IMR-90 (cell line): Measurements from ENCODE around the gene MRPL30. TPM values are rescaled to one million over a fixed set of nuclear protein-coding genes. Genes with fewer than 3 reads are reported as not detected.

Experiments
- ATAC-seq: fragments of 200-7000 bp; cut with Tn5 transposase; 2 replicates; pipeline ENCODE4 v1.9.1; 2020; ENCODE audit warnings: low read depth, mild to moderate bottlenecking, moderate library complexity
- BruUV-seq: library from RNA; stranded (reverse); fragments of 400-500 nt; replicated peaks from 2 replicates; lab custom pipeline; 2021; lab: Mats Ljungman, UMichigan
- CTCF ChIA-PET: fragments of 300-600 bp; formaldehyde crosslinking; extraction: SDS; loops from one replicate; lab custom pipeline; 2021; ENCODE audit warnings: antibody characterized with exemption; lab: Yijun Ruan, JAX
- POLR2A ChIA-PET: fragments of 300-600 bp; sonication (Branson Sonifier 250); formaldehyde crosslinking; loops from one replicate; lab custom pipeline; 2022; ENCODE audit warnings: antibody characterized with exemption; ENCODE audit not compliant: unreplicated experiment; lab: Charles Lee
- DNase-seq: peaks from one replicate; pipeline ENCODE4 v3.0.0; 2013
- H2AFZ ChIP-seq: replicated peaks from 2 replicates; pipeline ENCODE3; 2013; ENCODE audit warnings: low read length, mild to moderate bottlenecking; ENCODE audit not compliant: poor library complexity
- H2AK5ac ChIP-seq: 2 replicates; pipeline ENCODE4 v1.6.1; 2013; ENCODE audit warnings: low read depth, low read length, inconsistent platforms
- H2AK9ac ChIP-seq: replicated peaks from 2 replicates; pipeline ENCODE3; 2013; ENCODE audit warnings: mild to moderate bottlenecking, low read depth, low read length, moderate library complexity; ENCODE audit not compliant: poor library complexity
- H2BK120ac ChIP-seq: 2 replicates; pipeline ENCODE4 v1.6.1; 2013; ENCODE audit warnings: low read depth, low read length, inconsistent platforms
- H2BK15ac ChIP-seq: 3 replicates; pipeline ENCODE4 v1.6.1; 2013; ENCODE audit warnings: low read depth, low read length, inconsistent platforms
- H2BK20ac ChIP-seq: 2 replicates; pipeline ENCODE4 v1.6.1; 2013; ENCODE audit warnings: low read depth, mild to moderate bottlenecking, inconsistent platforms, low read length, moderate library complexity
- H2BK5ac ChIP-seq: 2 replicates; pipeline ENCODE4 v1.6.1; 2013; ENCODE audit warnings: mild to moderate bottlenecking, low read depth, low read length, inconsistent platforms; ENCODE audit not compliant: poor library complexity, severe bottlenecking
- H3K14ac ChIP-seq: replicated peaks from 2 replicates; pipeline ENCODE4 v1.6.1; 2013; ENCODE audit warnings: low read depth, low read length, inconsistent platforms
- H3K18ac ChIP-seq: 2 replicates; pipeline ENCODE4 v1.6.1; 2013; ENCODE audit warnings: low read depth, low read length, control low read depth
- H3K23ac ChIP-seq: 2 replicates; pipeline ENCODE4 v1.6.1; 2013; ENCODE audit warnings: low read depth, low read length, inconsistent platforms
- H3K27ac ChIP-seq: 2 replicates; pipeline ENCODE4 v1.5.1; 2013; ENCODE audit warnings: mild to moderate bottlenecking, control low read depth, low read length; ENCODE audit not compliant: insufficient read depth
- H3K27me3 ChIP-seq: 2 replicates; pipeline ENCODE4 v1.6.1; 2013; ENCODE audit warnings: low read length; ENCODE audit not compliant: control insufficient read depth, insufficient read depth
- H3K36me3 ChIP-seq: 2 replicates; pipeline ENCODE4 v1.6.1; 2013; ENCODE audit warnings: low read length, mixed read lengths; ENCODE audit not compliant: control insufficient read depth, insufficient read depth
- H3K4ac ChIP-seq: 2 replicates; pipeline ENCODE4 v1.6.1; 2013; ENCODE audit warnings: low read depth, low read length, inconsistent platforms
- H3K4me1 ChIP-seq: 2 replicates; pipeline ENCODE4 v1.6.1; 2013; ENCODE audit warnings: low read length, mixed read lengths; ENCODE audit not compliant: control insufficient read depth, insufficient read depth
- H3K4me2 ChIP-seq: 2 replicates; pipeline ENCODE4 v1.6.1; 2013; ENCODE audit warnings: low read depth, mild to moderate bottlenecking, control low read depth, low read length, moderate library complexity
- H3K4me3 ChIP-seq: 2 replicates; pipeline ENCODE4 v1.5.1; 2013; ENCODE audit warnings: low read depth, mild to moderate bottlenecking, control low read depth, low read length, moderate library complexity; ENCODE audit not compliant: insufficient read depth
- H3K56ac ChIP-seq: 2 replicates; pipeline ENCODE4 v1.6.1; 2013; ENCODE audit warnings: low read length, inconsistent platforms; ENCODE audit not compliant: insufficient read depth; ENCODE audit errors: extremely low read depth
- H3K79me1 ChIP-seq, 2 experiments: 2 replicates each; pipeline ENCODE4 v1.6.1; 2013; ENCODE audit warnings: low read length in 2 of 2, inconsistent platforms in 1 of 2, low read depth in 1 of 2
- H3K9ac ChIP-seq: 2 replicates; pipeline ENCODE4 v1.6.1; 2013; ENCODE audit warnings: low read depth, low read length, control low read depth
- H3K9me1 ChIP-seq: 2 replicates; pipeline ENCODE4 v1.6.1; 2013; ENCODE audit warnings: low read length, inconsistent platforms; ENCODE audit not compliant: insufficient read depth
- H3K9me3 ChIP-seq: 2 replicates; pipeline ENCODE4 v1.6.1; 2013; ENCODE audit warnings: low read length; ENCODE audit not compliant: control insufficient read depth, insufficient read depth
- H4K20me1 ChIP-seq: 2 replicates; pipeline ENCODE4 v1.6.1; 2013; ENCODE audit warnings: low read length, inconsistent platforms; ENCODE audit not compliant: insufficient read depth
- H4K5ac ChIP-seq: 2 replicates; pipeline ENCODE4 v1.6.1; 2013; ENCODE audit warnings: mild to moderate bottlenecking, low read depth, low read length, control low read depth
- H4K8ac ChIP-seq, 2 experiments: 2 replicates each; pipeline ENCODE4 v1.6.1; 2013; ENCODE audit warnings: low read depth in 2 of 2, low read length in 2 of 2, control low read depth in 1 of 2, inconsistent platforms in 1 of 2
- H4K91ac ChIP-seq: 2 replicates; pipeline ENCODE4 v1.6.1; 2013; ENCODE audit warnings: low read depth, low read length, inconsistent platforms; ENCODE audit not compliant: insufficient read depth
- MAZ ChIP-seq: IDR thresholded peaks from 2 replicates; pipeline ENCODE4 v1.6.1; 2012; ENCODE audit warnings: low read depth, mild to moderate bottlenecking, low read length, improper control_type of control experiment, moderate library complexity, borderline replicate concordance
- POLR2A ChIP-seq: IDR thresholded peaks from 2 replicates; pipeline ENCODE4 v1.6.1; 2012; ENCODE audit warnings: mild to moderate bottlenecking, low read depth, low read length
- RFX5 ChIP-seq: IDR thresholded peaks from 2 replicates; pipeline ENCODE4 v1.8.0; 2012; ENCODE audit warnings: low read depth, mild to moderate bottlenecking, low read length, moderate library complexity
- SMC3 ChIP-seq: fragments of 150-350 bp; IDR thresholded peaks from 2 replicates; pipeline ENCODE4 v1.6.1; 2016; ENCODE audit warnings: low read depth, mild to moderate bottlenecking, antibody characterized with exemption, low read length, moderate library complexity
- WGBS, 2 experiments: methylation state at CpG; one replicate each; pipeline versions ENCODE4 v1.1.5 to v1.1.7; 2013; ENCODE audit warnings: missing lambda C conversion rate in 2 of 2; ENCODE audit not compliant: insufficient read length in 1 of 2; ENCODE audit errors: extremely low coverage in 2 of 2; 5-methylcytosine and 5-hydroxymethylcytosine counted together
- dilution Hi-C: fragments of 300-500 bp; cut with HindIII; formaldehyde crosslinking; loops from one replicate; pipeline ENCODE4 v1.14.3; 2018; ENCODE audit warnings: low sequenced_read_pairs; ENCODE audit not compliant: unreplicated experiment
- in situ Hi-C: fragments of 300-500 bp; cut with MboI; formaldehyde crosslinking; loops from 3 replicates; pipeline ENCODE4 v1.14.3; 2019; ENCODE audit warnings: low sequenced_read_pairs, inconsistent platforms, mixed read lengths
- intact Hi-C: fragments of 100-400 bp; cut with micrococcal nuclease; formaldehyde crosslinking; loops from 2 replicates; pipeline ENCODE4 v1.10.0; 2022
- polyA plus RNA-seq, 3 experiments: library from polyadenylated mRNA; depleted of rRNA; stranded (reverse); fragments of >200 nt; gene quantifications; 2 replicates each; pipeline ENCODE4 v1.2.3, GENCODE V29; 2012; ENCODE audit warnings: low replicate concordance in 1 of 3
- total RNA-seq: library from RNA; depleted of rRNA; stranded (reverse); fragments of >200 nt; gene quantifications from 2 replicates; pipeline ENCODE4 v1.2.3, GENCODE V29; 2012

Gene MRPL30
- total and polyA plus RNA-seq, 2 of the 4 experiments (the other 2 are of a cell fraction), result 18.7 to 34.8 TPM

DNA sequence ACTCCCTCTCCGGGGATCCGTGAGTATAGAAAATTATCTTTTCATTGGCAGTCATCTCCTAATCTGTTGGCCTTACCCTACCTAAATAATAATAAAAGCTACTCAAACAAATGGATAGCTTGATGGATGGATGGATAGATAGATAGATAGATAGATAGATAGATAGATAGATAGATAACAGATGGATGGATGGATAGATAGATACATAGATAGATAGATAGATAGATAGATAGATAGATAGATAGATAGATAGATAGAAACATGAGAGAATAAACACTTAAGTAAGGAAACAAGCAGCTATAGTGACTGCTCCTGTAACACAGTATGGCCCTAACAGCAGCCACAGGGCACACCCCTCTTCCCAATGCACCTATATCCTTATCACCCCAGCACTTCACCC lies 35.1 kb downstream of the MRPL30 start:
- Histone ChIP-seq H2AFZ (no peak overlapping the region), H3K4ac (no peak overlapping the region), H4K20me1 (no peaks in the 10 kb centered on the region), H3K9me1 (peaks cover 4% of the 10 kb centered on the region; the same call in 1 of the 2 replicates), H3K14ac (no peak overlapping the region), H3K56ac (no peak overlapping the region), H3K18ac (no peak overlapping the region), H3K4me2 (no peak overlapping the region), H3K4me1 (no peaks in the 10 kb centered on the region), H3K9me3 (no peaks in the 10 kb centered on the region), H3K79me1 (no peaks in the 10 kb centered on the region), H2AK9ac (no peak overlapping the region), H3K27me3 (no peaks in the 10 kb centered on the region), H2BK120ac (no peak overlapping the region), H2BK20ac (no peak overlapping the region), H3K9ac (no peak overlapping the region), H3K23ac (no peak overlapping the region), H2BK5ac (no peak overlapping the region), H4K5ac (no peak overlapping the region), H2AK5ac (no peak overlapping the region), H3K36me3 (no peaks in the 10 kb centered on the region), H2BK15ac (no peak overlapping the region), H4K91ac (no peak overlapping the region), H3K27ac (no peak overlapping the region), H4K8ac (no peak overlapping the region), H3K4me3 (no peak overlapping the region)
- CTCF ChIA-PET, result interaction anchor here (0.7 kb wide), 1 partner anchor 508 kb away, joined by 3 read pairs; no protein-coding TSS in a partner anchor
- DNase-seq (no peak), ATAC-seq (no peak)
- BruUV-seq, result no TSS peak
- in situ Hi-C loops, result no loop called here
- TF ChIP-seq SMC3 (no peak), POLR2A (no peak), MAZ (no peak), RFX5 (no peak)
- no CpG with 5 or more reads among the region's 2 CpGs for WGBS, 2 experiments
- POLR2A ChIA-PET, result no interaction called here
- intact Hi-C loops, result no loop called here
- dilution Hi-C loops, result no loop called here
